ENCODE results near the gene TMPRSS15. TPM values are rescaled to one million over a fixed set of nuclear protein-coding genes. Genes with fewer than 3 reads are reported as not detected.

Gene TMPRSS15
- total RNA-seq, 1 experiment from 2014 or later = not detected

DNA sequence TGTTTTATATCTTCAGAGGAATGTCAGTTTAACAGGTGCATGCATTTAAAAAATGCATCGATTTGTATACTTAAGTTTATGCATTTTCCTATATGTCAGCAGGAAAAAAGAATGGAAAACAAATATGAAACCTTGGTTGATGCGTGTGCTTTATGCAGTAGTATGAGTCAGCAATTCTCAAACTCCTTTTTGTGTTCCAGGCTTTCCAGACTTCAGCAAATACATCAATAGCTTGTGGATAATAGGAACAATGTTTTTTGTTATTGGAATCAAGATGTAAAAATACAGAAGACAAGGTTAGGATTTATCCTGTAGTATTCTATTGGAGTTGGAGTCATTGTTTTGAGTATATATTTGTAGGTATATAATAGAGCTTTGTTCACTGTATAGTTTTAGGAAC, 113.7 kb downstream of the TMPRSS15 start:
- Histone ChIP-seq H3K9me2 (ENCODE audit: insufficient read depth) (no peaks in the 10 kb centered on the region), H3K27ac (no peak overlapping the region), H3K4me1 (replicated peaks; ENCODE audit: insufficient read depth) (no peaks in the 10 kb centered on the region), H3F3A (ENCODE audit: insufficient read depth, low read depth) (no peaks in the 10 kb centered on the region), H3K9me3 (ENCODE audit: insufficient read depth, low read depth) (no peaks in the 10 kb centered on the region), H2AFZ (no peak overlapping the region), H3K4me2 (no peak overlapping the region), H3K27me3 (ENCODE audit: insufficient read depth, low read depth) (no peaks in the 10 kb centered on the region), H4K20me1 (ENCODE audit: insufficient read depth) (no peaks in the 10 kb centered on the region), H3K79me2 (ENCODE audit: low read depth) (no peaks in the 10 kb centered on the region), H3K4me3 (no peak overlapping the region), H3K36me3 (ENCODE audit: low read depth) (no peaks in the 10 kb centered on the region)
- no TSS peak for BruUV-seq (replicated peaks)
- TF ChIP-seq EZH2 (IDR thresholded peaks at IDR 0.05; ENCODE audit: low read depth) = no peak
- TF ChIP-seq, protein P1, sequence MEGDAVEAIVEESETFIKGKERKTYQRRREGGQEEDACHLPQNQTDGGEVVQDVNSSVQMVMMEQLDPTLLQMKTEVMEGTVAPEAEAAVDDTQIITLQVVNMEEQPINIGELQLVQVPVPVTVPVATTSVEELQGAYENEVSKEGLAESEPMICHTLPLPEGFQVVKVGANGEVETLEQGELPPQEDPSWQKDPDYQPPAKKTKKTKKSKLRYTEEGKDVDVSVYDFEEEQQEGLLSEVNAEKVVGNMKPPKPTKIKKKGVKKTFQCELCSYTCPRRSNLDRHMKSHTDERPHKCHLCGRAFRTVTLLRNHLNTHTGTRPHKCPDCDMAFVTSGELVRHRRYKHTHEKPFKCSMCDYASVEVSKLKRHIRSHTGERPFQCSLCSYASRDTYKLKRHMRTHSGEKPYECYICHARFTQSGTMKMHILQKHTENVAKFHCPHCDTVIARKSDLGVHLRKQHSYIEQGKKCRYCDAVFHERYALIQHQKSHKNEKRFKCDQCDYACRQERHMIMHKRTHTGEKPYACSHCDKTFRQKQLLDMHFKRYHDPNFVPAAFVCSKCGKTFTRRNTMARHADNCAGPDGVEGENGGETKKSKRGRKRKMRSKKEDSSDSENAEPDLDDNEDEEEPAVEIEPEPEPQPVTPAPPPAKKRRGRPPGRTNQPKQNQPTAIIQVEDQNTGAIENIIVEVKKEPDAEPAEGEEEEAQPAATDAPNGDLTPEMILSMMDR (conservative IDR thresholded peaks at IDR 0.05) = no peak
- POLR2A ChIA-PET (ENCODE audit: unreplicated experiment) = no interaction called here
- no peak for DNase-seq
- intact Hi-C loops (cut with micrococcal nuclease; ENCODE audit: unreplicated experiment) = loop anchor here (5.0 to 10.0 kb wide), 2 partner anchors 77 to 365 kb away; no protein-coding TSS in a partner anchor
- CTCF ChIA-PET = interaction anchor here (0.7 kb wide), 1 partner anchor 777 kb away, joined by 3 read pairs; no protein-coding TSS in a partner anchor

DNA sequence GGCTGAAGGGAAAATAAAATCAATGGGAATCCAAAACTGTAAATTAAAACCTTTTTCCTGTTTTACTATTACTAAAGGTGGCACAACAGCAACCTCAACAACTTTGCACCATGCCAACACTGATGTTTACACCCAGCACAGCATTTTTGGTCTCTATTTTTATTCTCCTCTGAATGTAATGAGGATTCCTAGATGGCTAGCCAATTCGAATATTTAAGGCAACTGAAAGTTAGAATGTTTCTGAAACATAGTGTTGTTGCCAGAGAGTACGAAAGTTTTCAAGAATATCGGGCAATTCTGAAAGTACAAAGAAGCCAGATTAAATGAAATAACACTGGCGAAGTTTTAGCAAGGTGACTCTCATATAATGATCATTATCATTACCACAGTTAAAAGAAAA, 118.2 kb downstream of the TMPRSS15 start:
- no peak for TF ChIP-seq EZH2 (IDR thresholded peaks at IDR 0.05; ENCODE audit: low read depth)
- TF ChIP-seq, protein P1 (conservative IDR thresholded peaks at IDR 0.05) = no peak
- H3K36me3 ChIP-seq (ENCODE audit: low read depth) = no peaks in the 10 kb centered on the region
- intact Hi-C loops (cut with micrococcal nuclease; ENCODE audit: unreplicated experiment) = loop anchor here (10.0 kb wide), 1 partner anchor 361 kb away; no protein-coding TSS in a partner anchor
- CTCF ChIA-PET = no interaction called here
- H3K27ac ChIP-seq = no peak overlapping the region
- BruUV-seq (replicated peaks) = no TSS peak
- H3K27me3 ChIP-seq (ENCODE audit: insufficient read depth, low read depth) = no peaks in the 10 kb centered on the region
- H3K4me3 ChIP-seq = no peak overlapping the region
- H2AFZ ChIP-seq = no peak overlapping the region
- no peaks in the 10 kb centered on the region for H4K20me1 ChIP-seq (ENCODE audit: insufficient read depth)
- H3K4me2 ChIP-seq = no peak overlapping the region
- H3K4me1 ChIP-seq (replicated peaks; ENCODE audit: insufficient read depth) = no peaks in the 10 kb centered on the region
- H3K9me2 ChIP-seq (ENCODE audit: insufficient read depth) = no peaks in the 10 kb centered on the region
- no peaks in the 10 kb centered on the region for H3K9me3 ChIP-seq (ENCODE audit: insufficient read depth, low read depth)
- POLR2A ChIA-PET (ENCODE audit: unreplicated experiment) = no interaction called here
- H3K79me2 ChIP-seq (ENCODE audit: low read depth) = no peaks in the 10 kb centered on the region
- no peaks in the 10 kb centered on the region for H3F3A ChIP-seq (ENCODE audit: insufficient read depth, low read depth)
- no peak for DNase-seq

DNA sequence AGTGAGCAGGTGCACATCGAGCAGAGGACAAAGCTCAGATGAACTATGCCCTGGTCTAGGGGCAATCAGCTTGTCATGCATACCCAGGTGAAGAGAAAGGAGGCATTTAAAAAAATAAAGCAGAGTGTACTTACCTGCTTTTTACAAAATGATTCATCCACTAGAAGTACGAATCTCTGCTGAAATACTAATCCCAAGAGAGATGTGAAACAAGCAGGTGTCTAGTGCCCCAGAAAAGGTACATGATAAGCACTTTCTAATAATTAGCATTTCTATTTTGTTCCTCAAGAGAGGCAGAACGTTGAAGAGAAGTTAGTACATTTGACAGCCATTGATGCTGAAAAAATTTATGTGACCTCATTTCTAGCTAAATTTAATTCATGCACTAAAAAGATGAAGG, 127.8 kb downstream of the TMPRSS15 start:
- no peaks in the 10 kb centered on the region for H3K4me1 ChIP-seq (replicated peaks; ENCODE audit: insufficient read depth)
- no peaks in the 10 kb centered on the region for H3K36me3 ChIP-seq (ENCODE audit: low read depth)
- no peaks in the 10 kb centered on the region for H3F3A ChIP-seq (ENCODE audit: insufficient read depth, low read depth)
- H2AFZ ChIP-seq = no peak overlapping the region
- H3K4me3 ChIP-seq = no peak overlapping the region
- intact Hi-C loops (cut with micrococcal nuclease; ENCODE audit: unreplicated experiment) = no loop called here
- BruUV-seq (replicated peaks) = no TSS peak
- POLR2A ChIA-PET (ENCODE audit: unreplicated experiment) = no interaction called here
- no peak overlapping the region for H3K4me2 ChIP-seq
- no peaks in the 10 kb centered on the region for H3K9me3 ChIP-seq (ENCODE audit: insufficient read depth, low read depth)
- no peaks in the 10 kb centered on the region for H4K20me1 ChIP-seq (ENCODE audit: insufficient read depth)
- TF ChIP-seq, protein P1 (conservative IDR thresholded peaks at IDR 0.05) = no peak
- no peak for TF ChIP-seq EZH2 (IDR thresholded peaks at IDR 0.05; ENCODE audit: low read depth)
- no peaks in the 10 kb centered on the region for H3K27me3 ChIP-seq (ENCODE audit: insufficient read depth, low read depth)
- H3K27ac ChIP-seq = no peak overlapping the region
- CTCF ChIA-PET = no interaction called here
- no peak for DNase-seq
- H3K9me2 ChIP-seq (ENCODE audit: insufficient read depth) = no peaks in the 10 kb centered on the region
- no peaks in the 10 kb centered on the region for H3K79me2 ChIP-seq (ENCODE audit: low read depth)
